K562 (cell line): Measurements from ENCODE around the gene CECR2. TPM values are rescaled to one million over a fixed set of nuclear protein-coding genes. Genes with fewer than 3 reads are reported as not detected.
A peak's percentile ranks its signal among the peaks of the same experiment; 100 is the strongest.

ENCODE experiments used
- ATF1 ChIP-seq, 2 experiments: fragments of 450-650 bp in 1 of 2; IDR thresholded peaks; 2 replicates each; pipeline ENCODE4 v1.6.1; 2016; ENCODE audit warnings: missing compliant biosample characterization in 1 of 2, missing genetic modification characterization in 1 of 2
- BHLHE40 ChIP-seq: IDR thresholded peaks from 2 replicates; pipeline ENCODE4 v1.6.1; 2011; ENCODE audit warnings: low read length, improper control_type of control experiment
- CREM ChIP-seq: IDR thresholded peaks from 2 replicates; pipeline ENCODE4 v1.6.1; 2014; ENCODE audit warnings: antibody characterized with exemption, low read depth
- CTBP1 ChIP-seq: fragments of 450-650 bp; IDR thresholded peaks from 2 replicates; pipeline ENCODE4 v1.6.1; 2016; ENCODE audit warnings: borderline replicate concordance
- ETV1 ChIP-seq: fragments of 450-650 bp; conservative IDR thresholded peaks from 2 replicates; pipeline ENCODE4 v1.6.1; 2016; ENCODE audit warnings: missing genetic modification characterization, control low read depth, low read depth, missing compliant biosample characterization
- JUND ChIP-seq, 2 experiments: IDR thresholded peaks; 2 replicates in 1 of 2; 3 replicates in 1 of 2; pipeline ENCODE4 v1.6.1; 2011; ENCODE audit warnings: borderline replicate concordance in 2 of 2, low read depth in 2 of 2, low read length in 2 of 2, improper control_type of control experiment in 1 of 2, missing biosample characterization in 1 of 2, missing genetic modification characterization in 1 of 2, missing genetic modification reagents in 1 of 2
- TARDBP ChIP-seq: fragments of 450-650 bp; IDR thresholded peaks from 2 replicates; pipeline ENCODE4 v1.6.1; 2016
- polyA plus RNA-seq, 8 experiments: library from polyadenylated mRNA; depleted of rRNA in 4 of 8; stranded (reverse) in 5 of 8; unstranded in 3 of 8; fragments of >200 nt; fragmentation: Nextera tagmentation in 2 of 8; fragmentation: Illumina TruSeq in 1 of 8; extraction: Ambion mirVana in 2 of 8; extraction: Trizol in 1 of 8; gene quantifications; 2 replicates each; pipeline versions ENCODE4 v1.2.1 to v1.2.3, GENCODE V29; 2011 to 2014; ENCODE audit warnings: inconsistent platforms in 1 of 8, missing spikeins in 1 of 8
- total RNA-seq, 7 experiments: library from RNA; depleted of rRNA in 6 of 7; stranded (reverse); fragments of >200 nt in 6 of 7; fragmentation: Illumina TruSeq in 2 of 7; extraction: Trizol in 2 of 7; gene quantifications; 2 replicates each; pipeline versions ENCODE4 v1.2.1 to v1.2.3, GENCODE V29; 2011 to 2021; ENCODE audit warnings: low replicate concordance in 1 of 7
- TF ChIP-seq, protein P1 (sequence below): fragments of 250-450 bp; sonication (Bioruptor Pico); IDR thresholded peaks from 2 replicates; pipeline ENCODE4 v1.4.0; 2020; ENCODE audit warnings: mild to moderate bottlenecking
- TF ChIP-seq, protein P2 (sequence below): fragments of 450-650 bp; formaldehyde crosslinking; IDR thresholded peaks from 2 replicates; pipeline ENCODE4 v1.4.0; 2020; ENCODE audit warnings: mild to moderate bottlenecking, mixed read lengths
- TF ChIP-seq, protein P3 (sequence below): fragments of 450-650 bp; IDR thresholded peaks from 2 replicates; pipeline ENCODE4 v1.6.1; 2016; ENCODE audit warnings: low read depth, mild to moderate bottlenecking, moderate library complexity

The CECR2 gene
- total and polyA plus RNA-seq, 9 of the 15 experiments (the other 6 are each of a cell fraction or from before 2014, with no cell fraction given): 0.01 to 1.00 (median 0.27) TPM

DNA sequence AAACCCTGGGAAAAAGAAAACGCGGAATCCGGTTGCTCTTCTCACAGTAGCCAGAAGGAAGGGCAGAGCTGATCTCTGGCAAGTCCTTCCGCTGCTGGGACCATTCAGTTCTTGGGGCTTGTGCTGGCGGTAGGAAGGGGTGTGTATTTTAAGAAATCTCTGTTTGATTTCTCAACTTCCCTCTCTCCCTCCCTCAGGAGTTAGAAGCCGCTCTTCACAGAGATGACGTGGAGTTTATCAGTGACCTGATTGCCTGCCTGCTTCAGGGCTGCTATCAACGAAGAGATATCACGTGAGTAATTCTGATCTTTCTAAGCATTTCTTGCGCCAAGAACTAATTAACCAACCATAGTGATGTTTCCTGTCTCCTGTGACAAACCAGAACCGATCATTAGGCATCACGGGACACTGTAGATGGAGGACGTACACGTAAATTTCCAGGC is 108.2 kb downstream of the CECR2 start (continued):
- TF ChIP-seq TARDBP: 0 out of 2 replicates have a peak, but pooled peaks have one; percentile 21
- TF ChIP-seq ETV1 (tag): 0 out of 2 replicates have a peak, but pooled peaks have one; percentile 4
- peak; percentile 62 for TF ChIP-seq BHLHE40
- peak; percentile 54; the same call in 1 of the 2 replicates for TF ChIP-seq CREM
- TF ChIP-seq, protein P1, sequence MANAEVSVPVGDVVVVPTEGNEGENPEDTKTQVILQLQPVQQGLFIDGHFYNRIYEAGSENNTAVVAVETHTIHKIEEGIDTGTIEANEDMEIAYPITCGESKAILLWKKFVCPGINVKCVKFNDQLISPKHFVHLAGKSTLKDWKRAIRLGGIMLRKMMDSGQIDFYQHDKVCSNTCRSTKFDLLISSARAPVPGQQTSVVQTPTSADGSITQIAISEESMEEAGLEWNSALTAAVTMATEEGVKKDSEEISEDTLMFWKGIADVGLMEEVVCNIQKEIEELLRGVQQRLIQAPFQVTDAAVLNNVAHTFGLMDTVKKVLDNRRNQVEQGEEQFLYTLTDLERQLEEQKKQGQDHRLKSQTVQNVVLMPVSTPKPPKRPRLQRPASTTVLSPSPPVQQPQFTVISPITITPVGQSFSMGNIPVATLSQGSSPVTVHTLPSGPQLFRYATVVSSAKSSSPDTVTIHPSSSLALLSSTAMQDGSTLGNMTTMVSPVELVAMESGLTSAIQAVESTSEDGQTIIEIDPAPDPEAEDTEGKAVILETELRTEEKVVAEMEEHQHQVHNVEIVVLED: no peak
- TF ChIP-seq ATF1 (CRISPR knock-in tag; IDR thresholded peaks at IDR 0.05): no peak
- peak; percentile 54 for TF ChIP-seq ATF1 (tag; IDR thresholded peaks at IDR 0.05)
- TF ChIP-seq JUND (IDR thresholded peaks at IDR 0.05; ENCODE audit: borderline replicate concordance, low read depth, low read length): peak; percentile 26; the same call in 1 of the 2 replicates
- no peak; the same call in 2 of the 3 replicates for TF ChIP-seq JUND (tag; IDR thresholded peaks at IDR 0.05; ENCODE audit: borderline replicate concordance, low read depth, low read length)
- TF ChIP-seq CTBP1: peak; percentile 33; the same call in 1 of the 2 replicates
- TF ChIP-seq, protein P2, sequence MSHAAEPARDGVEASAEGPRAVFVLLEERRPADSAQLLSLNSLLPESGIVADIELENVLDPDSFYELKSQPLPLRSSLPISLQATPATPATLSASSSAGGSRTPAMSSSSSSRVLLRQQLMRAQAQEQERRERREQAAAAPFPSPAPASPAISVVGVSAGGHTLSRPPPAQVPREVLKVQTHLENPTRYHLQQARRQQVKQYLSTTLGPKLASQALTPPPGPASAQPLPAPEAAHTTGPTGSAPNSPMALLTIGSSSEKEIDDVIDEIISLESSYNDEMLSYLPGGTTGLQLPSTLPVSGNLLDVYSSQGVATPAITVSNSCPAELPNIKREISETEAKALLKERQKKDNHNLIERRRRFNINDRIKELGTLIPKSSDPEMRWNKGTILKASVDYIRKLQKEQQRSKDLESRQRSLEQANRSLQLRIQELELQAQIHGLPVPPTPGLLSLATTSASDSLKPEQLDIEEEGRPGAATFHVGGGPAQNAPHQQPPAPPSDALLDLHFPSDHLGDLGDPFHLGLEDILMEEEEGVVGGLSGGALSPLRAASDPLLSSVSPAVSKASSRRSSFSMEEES (CRISPR knock-in tag): peak; percentile 91
- TF ChIP-seq, protein P3, sequence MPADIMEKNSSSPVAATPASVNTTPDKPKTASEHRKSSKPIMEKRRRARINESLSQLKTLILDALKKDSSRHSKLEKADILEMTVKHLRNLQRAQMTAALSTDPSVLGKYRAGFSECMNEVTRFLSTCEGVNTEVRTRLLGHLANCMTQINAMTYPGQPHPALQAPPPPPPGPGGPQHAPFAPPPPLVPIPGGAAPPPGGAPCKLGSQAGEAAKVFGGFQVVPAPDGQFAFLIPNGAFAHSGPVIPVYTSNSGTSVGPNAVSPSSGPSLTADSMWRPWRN: peak; percentile 37; the same call in 1 of the 2 replicates
